HG03354 (cell line): ENCODE results near the gene MINDY2.

Experiments used
- ATAC-seq: cut with Tn5 transposase; IDR thresholded peaks from one replicate; pipeline ENCODE4 v1.9.1; 2021; ENCODE audit warnings: mild to moderate bottlenecking; ENCODE audit not compliant: unreplicated experiment, poor library complexity, severe bottlenecking

MINDY2 gene, protein sequence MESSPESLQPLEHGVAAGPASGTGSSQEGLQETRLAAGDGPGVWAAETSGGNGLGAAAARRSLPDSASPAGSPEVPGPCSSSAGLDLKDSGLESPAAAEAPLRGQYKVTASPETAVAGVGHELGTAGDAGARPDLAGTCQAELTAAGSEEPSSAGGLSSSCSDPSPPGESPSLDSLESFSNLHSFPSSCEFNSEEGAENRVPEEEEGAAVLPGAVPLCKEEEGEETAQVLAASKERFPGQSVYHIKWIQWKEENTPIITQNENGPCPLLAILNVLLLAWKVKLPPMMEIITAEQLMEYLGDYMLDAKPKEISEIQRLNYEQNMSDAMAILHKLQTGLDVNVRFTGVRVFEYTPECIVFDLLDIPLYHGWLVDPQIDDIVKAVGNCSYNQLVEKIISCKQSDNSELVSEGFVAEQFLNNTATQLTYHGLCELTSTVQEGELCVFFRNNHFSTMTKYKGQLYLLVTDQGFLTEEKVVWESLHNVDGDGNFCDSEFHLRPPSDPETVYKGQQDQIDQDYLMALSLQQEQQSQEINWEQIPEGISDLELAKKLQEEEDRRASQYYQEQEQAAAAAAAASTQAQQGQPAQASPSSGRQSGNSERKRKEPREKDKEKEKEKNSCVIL

GRCh38 chr15:58770857-58771620 lies at the start of gene MINDY2:
Gene MINDY2, plus strand, starts transcription at chr15:58771302. Its CDS starts 94 bp downstream, at chr15:58771396.
- peak; percentile 95 for ATAC-seq

- peak; percentile 80 for ATAC-seq
Observed at GRCh38 chr15:58724466-58724865, 46.6 kb upstream of the MINDY2 start.

DNA sequence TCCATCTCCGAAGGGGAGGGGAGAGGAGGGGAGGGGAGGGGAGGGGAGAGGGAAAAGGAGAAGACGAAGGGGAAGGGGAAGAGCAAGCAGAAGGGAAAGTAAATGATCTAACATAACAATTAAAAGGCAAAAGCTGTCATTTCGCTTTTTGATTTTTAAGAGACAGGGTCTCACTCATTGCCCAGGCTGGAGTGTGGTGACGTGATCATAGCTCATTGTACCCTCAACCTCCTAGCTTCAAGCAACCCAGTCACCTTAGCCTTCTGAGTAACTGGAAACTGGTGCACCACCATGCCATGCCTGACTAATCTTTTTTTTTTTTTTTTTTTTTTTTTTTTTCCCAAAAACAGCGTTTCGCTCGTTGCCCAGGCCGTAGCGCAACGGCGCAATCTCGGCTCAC lies 44.2 kb upstream of the MINDY2 start:
- ATAC-seq = no peak

GRCh38 chr15:58731756-58732535 lies 39.2 kb upstream of the MINDY2 start:
- no peak for ATAC-seq

- no peak for ATAC-seq
Observed at GRCh38 chr15:58732625-58733363, 38.3 kb upstream of the MINDY2 start.

- no peak for ATAC-seq
Observed at GRCh38 chr15:58734859-58735258, 36.2 kb upstream of the MINDY2 start.

DNA sequence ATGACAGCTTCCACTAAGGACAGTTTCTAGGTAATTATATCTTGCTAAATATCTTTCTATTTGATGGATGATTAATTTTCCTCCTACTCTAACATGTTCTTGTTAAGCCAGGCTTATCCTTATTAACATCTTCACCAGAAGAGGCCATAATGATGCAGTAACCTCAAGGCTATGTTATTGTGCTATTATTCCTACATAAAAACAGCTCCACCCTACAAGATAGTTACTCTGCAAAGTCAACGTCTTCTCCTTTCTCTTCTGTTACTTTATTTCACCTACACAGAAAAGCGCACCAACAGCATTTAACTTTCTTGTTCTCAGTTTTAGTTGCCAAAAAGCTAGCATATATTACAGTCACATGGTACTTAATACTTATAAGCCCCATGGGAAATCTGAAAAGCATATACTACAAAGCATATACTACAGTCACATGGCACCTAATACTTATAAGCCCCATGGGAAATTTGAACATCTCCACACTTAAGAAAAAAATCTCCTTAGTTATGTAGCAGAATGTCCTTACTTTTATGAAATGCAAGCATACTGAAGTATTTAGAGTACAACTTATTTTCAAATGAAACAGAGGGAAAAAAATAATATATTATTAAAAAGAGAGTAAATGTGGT lies 35.0 kb upstream of the MINDY2 start:
- no peak for ATAC-seq

DNA sequence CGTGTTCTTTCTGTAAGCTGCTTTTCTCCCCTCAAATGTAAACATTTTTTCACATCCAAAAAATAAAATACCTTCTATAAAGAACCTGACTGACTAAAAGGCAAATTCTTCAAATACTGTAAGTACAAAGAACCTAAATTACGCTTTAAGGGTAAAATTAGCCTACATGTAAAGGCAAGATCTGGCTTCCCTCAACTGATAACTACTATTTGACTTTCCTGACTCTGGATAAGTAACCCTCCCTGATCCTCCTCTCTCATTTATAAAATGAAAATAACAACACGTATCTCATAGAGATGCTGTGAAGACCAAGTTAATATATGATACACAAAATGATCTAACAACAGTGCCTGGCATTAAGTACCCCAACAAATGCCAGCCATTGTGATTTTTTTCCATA lies 33.8 kb upstream of the MINDY2 start:
- no peak for ATAC-seq

DNA sequence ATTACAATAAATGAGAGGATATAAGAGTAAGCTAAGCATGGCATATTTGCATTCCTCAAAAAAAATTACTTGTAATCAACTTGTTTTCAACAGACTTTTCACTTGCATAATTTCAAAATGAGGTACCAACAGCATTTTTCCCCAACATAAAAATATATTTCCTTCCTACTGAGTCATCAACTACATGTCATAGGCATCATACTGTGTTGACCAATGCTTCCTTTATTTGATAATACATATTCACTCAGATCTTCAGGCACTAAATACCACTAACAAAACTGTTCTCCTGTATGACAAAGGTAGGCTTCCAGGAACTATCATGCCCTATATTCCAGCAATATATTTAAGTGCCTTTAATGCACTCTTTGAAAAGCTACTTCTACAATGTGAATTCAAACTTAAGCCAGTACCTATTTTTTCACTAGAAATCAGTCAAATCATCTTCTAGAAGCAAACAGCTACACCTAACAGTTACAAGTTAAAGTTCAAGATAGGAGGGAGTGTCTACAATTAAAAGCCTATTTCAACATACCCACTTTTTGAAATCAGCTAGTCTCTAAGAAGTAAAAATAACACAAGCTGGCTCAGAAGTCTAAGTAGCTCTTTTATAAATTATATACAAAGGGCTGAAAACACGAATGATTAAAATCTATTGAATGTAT lies 32.9 kb upstream of the MINDY2 start:
- no peak for ATAC-seq

- ATAC-seq = no peak
Observed at GRCh38 chr15:58740436-58740835, 30.7 kb upstream of the MINDY2 start.

DNA sequence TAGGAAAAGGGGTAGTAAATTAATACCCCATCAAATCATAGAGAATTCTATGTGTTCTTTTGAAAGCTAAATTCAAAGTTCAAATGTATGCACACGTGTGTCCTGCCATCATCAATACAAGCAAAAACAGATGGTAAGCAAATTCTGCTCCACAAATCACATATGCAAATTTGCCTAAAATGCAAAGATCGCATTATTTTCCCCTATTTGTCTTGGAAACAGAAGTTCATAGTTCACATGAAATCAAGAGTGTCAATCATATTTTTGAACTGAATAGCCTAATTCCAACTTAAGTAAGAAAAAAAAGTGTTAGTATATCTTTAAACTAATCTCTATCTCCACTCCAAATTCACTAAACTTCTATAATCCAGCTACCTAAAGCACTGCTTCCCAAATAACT lies 30.1 kb upstream of the MINDY2 start:
- no peak for ATAC-seq

- ATAC-seq = no peak
Observed at GRCh38 chr15:58742022-58742813, 28.9 kb upstream of the MINDY2 start.

DNA sequence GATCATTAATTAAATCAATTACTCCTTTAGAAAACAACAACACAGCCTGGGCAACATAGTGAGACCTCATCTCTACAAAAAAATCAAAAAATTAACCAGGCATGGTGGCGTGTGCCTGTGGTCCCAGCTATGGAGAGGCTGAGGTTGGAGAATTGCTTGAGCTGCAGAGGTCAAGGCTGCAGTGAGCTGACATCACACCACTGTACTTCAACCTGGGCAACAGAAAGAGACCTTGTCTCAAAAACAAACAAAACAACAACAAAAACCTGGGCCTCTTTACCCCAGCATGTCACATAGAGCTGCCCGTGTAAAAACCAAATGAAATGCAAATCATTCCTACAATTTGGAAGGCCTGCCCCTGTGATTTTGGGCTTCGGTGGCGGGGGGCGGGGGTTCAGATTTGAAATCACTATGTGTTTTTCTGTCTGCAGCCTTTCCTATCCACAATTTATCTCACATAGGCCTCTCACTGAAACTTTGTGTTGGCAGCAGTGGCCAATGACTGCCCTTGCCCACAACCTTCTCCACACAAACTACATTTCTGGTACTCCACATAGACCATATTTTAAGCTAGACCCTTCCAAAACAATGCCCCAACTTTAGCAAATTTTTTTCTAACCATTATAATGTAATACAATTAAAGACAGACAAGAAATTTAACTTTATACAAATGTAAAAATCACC lies 28.1 kb upstream of the MINDY2 start:
- ATAC-seq = no peak

DNA sequence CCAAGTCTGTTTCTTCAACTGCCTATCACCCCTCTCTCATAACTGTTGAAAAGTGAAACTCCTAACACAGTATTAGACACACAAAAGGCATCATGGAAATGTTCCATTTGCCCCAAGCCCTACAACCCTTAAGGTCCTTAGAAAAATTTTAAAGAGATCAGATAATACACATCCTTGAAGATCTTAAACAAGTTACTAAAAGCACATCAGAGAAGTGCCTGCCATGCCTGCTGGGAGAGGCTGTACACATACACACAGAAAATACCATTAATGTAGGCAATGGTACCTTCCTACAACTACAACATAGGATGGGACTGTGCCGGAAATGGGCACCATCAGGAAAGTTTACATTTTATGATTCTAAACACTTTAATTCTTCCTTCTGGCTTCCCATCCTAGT lies 24.9 kb upstream of the MINDY2 start:
- no peak for ATAC-seq

- ATAC-seq = peak; percentile 22
Observed at GRCh38 chr15:58748040-58748851, 22.9 kb upstream of the MINDY2 start.

DNA sequence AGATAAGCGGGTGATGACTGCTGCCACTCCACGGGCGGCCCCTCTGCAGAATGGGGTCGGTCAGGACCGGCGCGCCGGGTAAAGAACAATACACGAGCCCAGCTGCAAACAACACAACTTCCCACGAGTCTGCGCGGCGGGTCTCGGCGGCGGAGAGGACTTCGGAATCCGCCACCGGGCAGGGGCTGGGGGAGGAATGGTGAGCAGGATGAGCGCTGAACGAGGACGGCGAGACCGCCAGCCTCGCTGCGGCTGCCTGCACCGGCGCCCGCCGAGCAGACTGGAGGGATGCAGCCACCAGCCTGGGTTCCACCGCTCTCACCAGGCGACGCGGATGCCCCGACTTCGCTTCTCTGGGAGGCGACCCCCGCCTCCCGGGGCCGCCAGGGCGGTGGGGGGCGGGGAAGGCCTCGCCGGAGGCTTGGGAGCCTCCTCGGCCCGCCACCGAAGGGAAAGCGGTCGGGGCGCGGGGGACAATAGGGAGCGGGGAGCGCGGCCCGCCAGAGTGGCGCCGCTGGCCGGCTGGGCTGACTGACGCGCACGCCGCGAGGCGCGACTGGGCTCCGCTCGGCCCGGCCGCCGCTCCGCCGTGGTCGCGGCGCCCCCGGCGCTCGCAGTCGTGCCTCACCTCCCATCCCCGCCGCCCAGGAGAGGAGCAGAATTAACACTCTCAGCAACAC lies 22.1 kb upstream of the MINDY2 start:
- ATAC-seq = peak; percentile 44
